ENCODE measurements around the gene ZNF726.
A peak's percentile ranks its signal among the peaks of the same experiment; 100 is the strongest.
"Not testable (repeated sequence)": the region's sequence is repeated elsewhere in the genome, so short reads cannot be mapped to it uniquely, and the experiment has no call there.

The ZNF726 gene

GRCh38 chr19:23914402-23915286, at the start of gene ZNF726:
TSS of gene ZNF726 (plus strand) at chr19:23914886. CDS start at chr19:23914995, 109 bp downstream.
- H3K4me3 ChIP-seq (ENCODE audit: control insufficient read depth, low read depth, low read length), result peak within 1 kb of the TSS; percentile 71
- no peak for TF ChIP-seq CTCF (conservative IDR thresholded peaks at IDR 0.05; ENCODE audit: control insufficient read depth, insufficient read depth, low read depth, low read length)
- peak; percentile 96 for DNase-seq (ENCODE audit: low read depth)

GRCh38 chr19:23867895-23868294, 46.8 kb upstream of the ZNF726 start:
- TF ChIP-seq CTCF (conservative IDR thresholded peaks at IDR 0.05; ENCODE audit: control insufficient read depth, insufficient read depth, low read depth, low read length), result no peak
- peak; percentile 7 for DNase-seq (ENCODE audit: low read depth)
- no peak overlapping the region for H3K4me3 ChIP-seq (ENCODE audit: control insufficient read depth, low read depth, low read length)

- DNase-seq (ENCODE audit: low read depth), result no peak
- no peak overlapping the region for H3K4me3 ChIP-seq (ENCODE audit: control insufficient read depth, low read depth, low read length)
- no peak for TF ChIP-seq CTCF (conservative IDR thresholded peaks at IDR 0.05; ENCODE audit: control insufficient read depth, insufficient read depth, low read depth, low read length)
These were observed 46.1 kb upstream of the ZNF726 start for GRCh38 chr19:23868630-23869029.

- H3K4me3 ChIP-seq (ENCODE audit: control insufficient read depth, low read depth, low read length), result no peak overlapping the region
- no peak for TF ChIP-seq CTCF (conservative IDR thresholded peaks at IDR 0.05; ENCODE audit: control insufficient read depth, insufficient read depth, low read depth, low read length)
- DNase-seq (ENCODE audit: low read depth), result no peak
These were observed 42.3 kb upstream of the ZNF726 start for GRCh38 chr19:23872282-23872919.

GRCh38 chr19:23876261-23876660, 38.4 kb upstream of the ZNF726 start:
- no peak for TF ChIP-seq CTCF (conservative IDR thresholded peaks at IDR 0.05; ENCODE audit: control insufficient read depth, insufficient read depth, low read depth, low read length)
- H3K4me3 ChIP-seq (ENCODE audit: control insufficient read depth, low read depth, low read length), result no peak overlapping the region
- DNase-seq (ENCODE audit: low read depth), result no peak

GRCh38 chr19:23876756-23877155, 37.9 kb upstream of the ZNF726 start:
- not testable (repeated sequence) for DNase-seq (ENCODE audit: low read depth); H3K4me3 ChIP-seq (ENCODE audit: control insufficient read depth, low read depth, low read length)

- DNase-seq (ENCODE audit: low read depth), result no peak
- H3K4me3 ChIP-seq (ENCODE audit: control insufficient read depth, low read depth, low read length), result no peak overlapping the region
- TF ChIP-seq CTCF (conservative IDR thresholded peaks at IDR 0.05; ENCODE audit: control insufficient read depth, insufficient read depth, low read depth, low read length), result no peak
These were observed 32.2 kb upstream of the ZNF726 start for GRCh38 chr19:23882493-23882892.
